Neuronal stem cell (in vitro differentiated cells): ENCODE results near the gene P4HA1.

ENCODE experiments used
- DNase-seq: peaks from one replicate; pipeline ENCODE4 v3.0.0-alpha.2; 2013; ENCODE audit warnings: low spot score
- H2AFZ ChIP-seq: one replicate; pipeline ENCODE4 v1.6.1; 2013; ENCODE audit warnings: mild to moderate bottlenecking, low read length, inconsistent platforms
- H2AK5ac ChIP-seq: 2 replicates; pipeline ENCODE4 v1.6.1; 2013; ENCODE audit warnings: low read depth, mild to moderate bottlenecking, inconsistent platforms, low read length, moderate library complexity, mixed read lengths
- H2BK120ac ChIP-seq: 2 replicates; pipeline ENCODE4 v1.6.1; 2013; ENCODE audit warnings: low read depth, mild to moderate bottlenecking, inconsistent platforms, low read length, moderate library complexity, mixed read lengths
- H2BK12ac ChIP-seq: one replicate; pipeline ENCODE4 v1.6.1; 2013; ENCODE audit warnings: low read length, inconsistent platforms
- H2BK15ac ChIP-seq: 2 replicates; pipeline ENCODE4 v1.6.1; 2013; ENCODE audit warnings: mild to moderate bottlenecking, low read length, inconsistent platforms, mixed read lengths
- H2BK5ac ChIP-seq: one replicate; pipeline ENCODE4 v1.6.1; 2013; ENCODE audit warnings: inconsistent platforms, mild to moderate bottlenecking, low read length, moderate library complexity
- H3K14ac ChIP-seq: one replicate; pipeline ENCODE4 v1.6.1; 2013; ENCODE audit warnings: low read length, inconsistent platforms
- H3K18ac ChIP-seq: 2 replicates; pipeline ENCODE4 v1.6.1; 2013; ENCODE audit warnings: low read length, inconsistent platforms
- H3K23ac ChIP-seq: 2 replicates; pipeline ENCODE4 v1.6.1; 2013; ENCODE audit warnings: low read depth, mild to moderate bottlenecking, mixed read lengths, low read length, inconsistent platforms; ENCODE audit not compliant: poor library complexity
- H3K27ac ChIP-seq: replicated peaks from 3 replicates; pipeline ENCODE4 v1.5.1; 2013; ENCODE audit warnings: low read length, inconsistent platforms
- H3K27me3 ChIP-seq, 3 experiments: 2 replicates each; pipeline ENCODE4 v1.6.1; 2013; ENCODE audit warnings: low read length in 3 of 3, mild to moderate bottlenecking in 2 of 3, inconsistent platforms in 1 of 3, low read depth in 1 of 3, mixed read lengths in 1 of 3, moderate library complexity in 1 of 3; ENCODE audit not compliant: control insufficient read depth in 3 of 3, insufficient read depth in 3 of 3
- H3K36me3 ChIP-seq, 2 donors: replicated peaks in 1 of 2; 2 replicates each; pipeline ENCODE4 v1.6.1; 2013; ENCODE audit warnings: low read length in 2 of 2; ENCODE audit not compliant: control insufficient read depth in 2 of 2, insufficient read depth in 2 of 2
- H3K4ac ChIP-seq: 2 replicates; pipeline ENCODE4 v1.6.1; 2013; ENCODE audit warnings: inconsistent platforms, mild to moderate bottlenecking, low read length, moderate library complexity
- H3K4me1 ChIP-seq, 2 donors: 1 replicate in 1 of 2; 2 replicates in 1 of 2; pipeline ENCODE4 v1.6.1; 2013; ENCODE audit warnings: low read length in 2 of 2, low read depth in 1 of 2; ENCODE audit not compliant: control insufficient read depth in 2 of 2, insufficient read depth in 1 of 2
- H3K4me2 ChIP-seq: one replicate; pipeline ENCODE4 v1.6.1; 2013; ENCODE audit warnings: mild to moderate bottlenecking, low read length, inconsistent platforms; ENCODE audit not compliant: insufficient read depth, poor library complexity, severe bottlenecking
- H3K4me3 ChIP-seq, 2 donors: 2 replicates each; pipeline ENCODE4 v1.5.1; 2013; ENCODE audit warnings: low read length in 2 of 2, mild to moderate bottlenecking in 2 of 2, inconsistent platforms in 1 of 2, moderate library complexity in 1 of 2
- H3K79me1 ChIP-seq: one replicate; pipeline ENCODE4 v1.6.1; 2013; ENCODE audit warnings: low read depth, mild to moderate bottlenecking, inconsistent platforms, low read length, moderate library complexity
- H3K9ac ChIP-seq: one replicate; pipeline ENCODE4 v1.6.1; 2013; ENCODE audit warnings: mild to moderate bottlenecking, low read depth, low read length, inconsistent platforms; ENCODE audit not compliant: poor library complexity
- H3K9me3 ChIP-seq, 2 donors: replicated peaks in 1 of 2; 2 replicates each; pipeline versions ENCODE3 to v1.6.1; 2013; ENCODE audit warnings: low read length in 2 of 2, mild to moderate bottlenecking in 2 of 2, inconsistent platforms in 1 of 2, low read depth in 1 of 2, mixed read lengths in 1 of 2, moderate library complexity in 1 of 2; ENCODE audit not compliant: control insufficient read depth in 2 of 2, insufficient read depth in 1 of 2
- H4K8ac ChIP-seq: one replicate; pipeline ENCODE4 v1.6.1; 2013; ENCODE audit warnings: low read depth, mild to moderate bottlenecking, inconsistent platforms, low read length, moderate library complexity
- H4K91ac ChIP-seq: one replicate; pipeline ENCODE4 v1.6.1; 2013; ENCODE audit warnings: low read length, low read depth, mild to moderate bottlenecking, inconsistent platforms; ENCODE audit not compliant: poor library complexity
- WGBS, 2 donors: extraction: QIAGEN DNeasy Blood & Tissue Kit; methylation state at CpG; one replicate each; pipeline ENCODE4 v1.1.7; 2013; ENCODE audit warnings: missing lambda C conversion rate in 2 of 2, mixed read lengths in 1 of 2; ENCODE audit not compliant: insufficient read length in 2 of 2, insufficient replicate concordance in 1 of 2; ENCODE audit errors: extremely low coverage in 2 of 2; 5-methylcytosine and 5-hydroxymethylcytosine counted together

The P4HA1 gene

DNA sequence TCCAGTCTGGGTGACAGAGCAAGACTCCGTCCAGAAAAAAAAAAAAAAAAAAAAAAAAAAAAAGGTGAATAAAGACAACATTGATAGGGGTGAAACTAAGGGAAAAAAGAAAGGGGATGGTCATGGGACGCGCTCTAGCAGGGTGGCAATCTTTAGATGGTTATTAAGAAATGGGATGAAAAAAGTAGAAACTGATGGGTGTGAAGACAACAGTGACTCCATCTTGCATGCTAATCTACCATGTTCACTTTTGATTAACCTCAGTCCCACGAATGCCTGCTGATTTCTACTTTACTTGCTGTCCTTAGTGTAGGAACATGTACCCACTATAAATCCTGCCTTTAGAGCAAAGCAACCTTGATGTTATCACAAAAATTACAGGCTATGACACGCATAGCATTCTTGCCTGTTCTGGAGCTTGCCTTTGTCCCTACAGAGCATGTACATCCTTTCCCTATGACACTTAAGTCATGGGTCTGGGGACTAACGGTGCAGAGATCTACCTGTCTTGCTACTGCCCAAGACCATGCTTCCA, 38.5 kb downstream of the P4HA1 start:
- Histone ChIP-seq H3K4ac (no peak overlapping the region), H3K23ac (no peak overlapping the region), H2BK5ac (no peak overlapping the region), H2AK5ac (no peak overlapping the region), H4K8ac (no peak overlapping the region), H2BK12ac (no peak overlapping the region), H3K9ac (no peak overlapping the region), H3K36me3 (peaks cover 2 to 65% of the 10 kb centered on the region in 2 donors), H3K27me3 (no peaks in the 10 kb centered on the region), H2AFZ (no peak overlapping the region), H3K27ac (no peak overlapping the region), H2BK120ac (no peak overlapping the region), H3K79me1 (no peaks in the 10 kb centered on the region), H3K18ac (no peak overlapping the region), H3K9me3 (no peaks in the 10 kb centered on the region), H3K4me2 (no peak overlapping the region), H4K91ac (no peak overlapping the region), H3K14ac (no peak overlapping the region), H2BK15ac (no peak overlapping the region), H3K4me3 (no peak overlapping the region), H3K4me1 (no peaks in the 10 kb centered on the region)
- no CpG with 5 or more reads among the region's 6 CpGs for WGBS, 2 donors
- no peak for DNase-seq

GRCh38 chr10:73054286-73054685, 42.4 kb downstream of the P4HA1 start:
- Histone ChIP-seq H3K9me3 (no peaks in the 10 kb centered on the region), H4K8ac (no peak overlapping the region), H3K23ac (no peak overlapping the region), H3K27me3 (no peaks in the 10 kb centered on the region), H4K91ac (no peak overlapping the region), H2AK5ac (no peak overlapping the region), H2BK5ac (no peak overlapping the region), H3K9ac (no peak overlapping the region), H2BK12ac (no peak overlapping the region), H2AFZ (no peak overlapping the region), H3K4me1 (no peaks in the 10 kb centered on the region), H3K4me2 (no peak overlapping the region), H3K14ac (no peak overlapping the region), H3K79me1 (no peaks in the 10 kb centered on the region), H3K4ac (no peak overlapping the region), H2BK120ac (no peak overlapping the region), H2BK15ac (no peak overlapping the region), H3K4me3 (no peak overlapping the region), H3K18ac (no peak overlapping the region), H3K27ac (no peak overlapping the region), H3K36me3 (peaks cover 4 to 77% of the 10 kb centered on the region in 2 donors)
- DNase-seq: no peak
- no CpG with 5 or more reads among the region's 2 CpGs for WGBS, 2 donors

DNA sequence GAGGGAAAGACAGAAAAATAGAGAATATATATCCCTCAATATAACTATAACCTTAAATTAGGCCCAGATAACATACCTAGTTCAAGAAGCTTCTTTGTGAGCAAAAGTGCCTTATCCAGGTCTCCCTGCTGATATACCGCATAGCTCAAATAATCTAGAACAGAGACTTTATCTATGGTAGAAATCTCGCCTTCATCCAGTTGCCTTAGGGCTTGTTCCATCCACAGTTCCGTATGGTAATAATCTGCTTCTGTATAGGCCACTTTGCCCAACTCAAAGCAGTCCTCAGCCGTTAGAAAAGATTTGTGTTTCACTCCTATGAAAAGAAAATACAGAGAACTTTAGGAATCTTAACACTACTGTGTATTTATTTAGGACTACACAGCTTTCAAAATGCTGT, 43.4 kb downstream of the P4HA1 start:
- no peak overlapping the region for H2AFZ ChIP-seq
- no peak overlapping the region for H3K18ac ChIP-seq
- no peak overlapping the region for H3K4me2 ChIP-seq
- H3K27me3 ChIP-seq: no peaks in the 10 kb centered on the region
- H3K14ac ChIP-seq: no peak overlapping the region
- no peaks in the 10 kb centered on the region for H3K79me1 ChIP-seq
- H3K4me1 ChIP-seq: no peaks in the 10 kb centered on the region
- no peak for DNase-seq
- H2BK15ac ChIP-seq: no peak overlapping the region
- no peak overlapping the region for H3K27ac ChIP-seq
- H3K9ac ChIP-seq: no peak overlapping the region
- no peak overlapping the region for H2BK5ac ChIP-seq
- no peak overlapping the region for H3K4me3 ChIP-seq
- H3K9me3 ChIP-seq: no peaks in the 10 kb centered on the region
- WGBS, 2 donors: no CpG with 5 or more reads among the region's 4 CpGs
- H2BK12ac ChIP-seq: no peak overlapping the region
- H3K23ac ChIP-seq: no peak overlapping the region
- no peak overlapping the region for H3K4ac ChIP-seq
- H2BK120ac ChIP-seq: no peak overlapping the region
- H3K36me3 ChIP-seq: peaks cover 4 to 81% of the 10 kb centered on the region in 2 donors
- H4K91ac ChIP-seq: no peak overlapping the region
- no peak overlapping the region for H2AK5ac ChIP-seq
- H4K8ac ChIP-seq: no peak overlapping the region

DNA sequence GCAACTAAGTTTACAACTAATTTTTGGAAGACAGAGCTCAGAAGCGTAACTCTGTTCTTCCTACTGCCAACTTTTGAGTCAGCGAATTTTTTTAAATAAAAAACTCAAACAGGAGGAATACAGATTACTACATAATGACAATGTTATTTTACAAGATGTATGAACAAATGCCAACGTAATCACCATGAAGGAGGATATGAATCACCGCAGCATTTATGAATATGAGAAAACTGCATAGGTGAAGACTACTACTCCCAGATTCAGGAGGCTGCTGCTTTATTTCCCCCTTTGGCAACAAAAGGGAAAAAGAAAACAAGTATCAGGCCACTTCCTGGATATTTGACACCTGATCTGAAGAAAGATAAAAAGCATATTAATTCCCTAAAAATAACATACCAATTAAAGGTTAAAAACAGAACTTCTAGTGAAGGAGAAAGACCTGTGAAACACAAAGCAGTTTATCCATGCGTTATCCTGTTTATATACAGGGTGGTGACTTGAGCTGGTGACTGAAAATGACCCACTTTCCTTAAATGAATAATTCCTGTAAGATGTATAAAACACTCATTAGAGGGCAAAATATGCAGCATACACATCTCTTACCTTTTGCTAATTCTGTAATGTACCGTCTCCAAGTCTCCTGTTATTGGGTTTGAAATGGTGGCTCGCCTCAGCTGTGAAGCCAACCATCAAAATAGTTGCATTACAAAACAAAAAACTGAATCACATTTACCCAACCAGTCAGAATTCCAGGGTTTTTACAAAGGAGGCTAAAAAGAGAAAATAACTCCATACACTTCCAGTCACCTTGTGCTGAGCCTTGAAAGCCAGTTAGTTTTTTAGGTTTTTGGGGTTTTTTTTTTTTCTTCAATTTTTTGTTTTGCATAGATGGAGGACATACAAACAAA, 52.0 kb downstream of the P4HA1 start:
- no peak for DNase-seq
- no peak overlapping the region for H3K14ac ChIP-seq
- no peak overlapping the region for H3K4me2 ChIP-seq
- no peak overlapping the region for H4K91ac ChIP-seq
- no peak overlapping the region for H2BK5ac ChIP-seq
- no peak overlapping the region for H2BK12ac ChIP-seq
- no peaks in the 10 kb centered on the region for H3K9me3 ChIP-seq
- no peak overlapping the region for H3K4ac ChIP-seq
- no peak overlapping the region for H3K18ac ChIP-seq
- H3K36me3 ChIP-seq: peaks cover 0 to 88% of the 10 kb centered on the region in 2 donors
- no peak overlapping the region for H4K8ac ChIP-seq
- H2BK120ac ChIP-seq: no peak overlapping the region
- H3K9ac ChIP-seq: no peak overlapping the region
- no peak overlapping the region for H2BK15ac ChIP-seq
- H3K4me1 ChIP-seq: no peaks in the 10 kb centered on the region
- no peaks in the 10 kb centered on the region for H3K27me3 ChIP-seq
- H3K27ac ChIP-seq: no peak overlapping the region
- no peak overlapping the region for H2AFZ ChIP-seq
- no peaks in the 10 kb centered on the region for H3K79me1 ChIP-seq
- WGBS, 2 donors: no CpG with 5 or more reads among the region's 7 CpGs
- H3K23ac ChIP-seq: no peak overlapping the region
- H2AK5ac ChIP-seq: no peak overlapping the region
- H3K4me3 ChIP-seq: no peak overlapping the region
